GM18511 (cell line): ENCODE measurements around the gene TOM1.
"Not testable (repeated sequence)": the region's sequence is repeated elsewhere in the genome, so short reads cannot be mapped to it uniquely, and the experiment has no call there.

Experiments used
- ATAC-seq: cut with Tn5 transposase; IDR thresholded peaks from one replicate; pipeline ENCODE4 v1.9.1; 2021; ENCODE audit warnings: mild to moderate bottlenecking, moderate library complexity; ENCODE audit not compliant: unreplicated experiment

Gene TOM1

DNA sequence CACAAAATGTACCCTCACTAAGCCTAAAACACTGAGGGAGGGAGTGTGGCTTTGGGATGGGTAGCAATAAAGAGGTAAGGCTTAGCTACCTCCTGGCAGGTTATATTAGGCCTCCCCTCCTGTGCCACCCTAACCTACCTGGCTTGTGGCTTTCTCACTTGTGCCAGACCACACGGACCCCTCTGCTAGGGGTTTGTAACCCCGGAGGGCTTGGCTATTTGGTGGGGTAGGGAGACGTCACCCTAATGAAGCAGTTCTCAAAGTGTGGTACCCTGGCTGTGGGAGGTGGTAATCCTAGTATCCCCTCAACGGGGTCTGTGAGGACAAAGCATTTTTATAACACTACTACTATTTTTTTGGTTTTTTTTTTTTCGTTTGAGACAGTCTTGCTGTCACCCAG is 91.2 kb downstream of the TOM1 start:
- no peak for ATAC-seq

DNA sequence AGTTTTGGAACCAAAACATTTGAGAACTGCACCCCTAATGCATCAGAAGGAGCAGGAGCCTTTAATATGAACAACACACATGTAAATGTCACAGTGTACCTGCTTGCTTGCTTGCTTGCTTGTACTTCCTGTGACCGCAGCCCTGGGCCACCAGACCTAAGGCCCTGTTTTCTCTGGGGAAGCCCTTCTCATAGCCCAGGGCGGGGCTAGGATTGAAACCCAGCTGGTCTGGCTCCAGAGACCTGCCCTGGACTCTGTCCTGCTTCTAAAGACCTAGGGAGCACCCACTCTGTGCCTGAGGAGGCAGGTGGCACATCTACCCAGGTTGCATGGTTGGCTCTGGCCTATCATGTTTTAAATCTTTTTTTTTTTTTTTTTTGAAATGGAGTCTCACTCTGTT is 92.7 kb downstream of the TOM1 start:
- no peak for ATAC-seq

DNA sequence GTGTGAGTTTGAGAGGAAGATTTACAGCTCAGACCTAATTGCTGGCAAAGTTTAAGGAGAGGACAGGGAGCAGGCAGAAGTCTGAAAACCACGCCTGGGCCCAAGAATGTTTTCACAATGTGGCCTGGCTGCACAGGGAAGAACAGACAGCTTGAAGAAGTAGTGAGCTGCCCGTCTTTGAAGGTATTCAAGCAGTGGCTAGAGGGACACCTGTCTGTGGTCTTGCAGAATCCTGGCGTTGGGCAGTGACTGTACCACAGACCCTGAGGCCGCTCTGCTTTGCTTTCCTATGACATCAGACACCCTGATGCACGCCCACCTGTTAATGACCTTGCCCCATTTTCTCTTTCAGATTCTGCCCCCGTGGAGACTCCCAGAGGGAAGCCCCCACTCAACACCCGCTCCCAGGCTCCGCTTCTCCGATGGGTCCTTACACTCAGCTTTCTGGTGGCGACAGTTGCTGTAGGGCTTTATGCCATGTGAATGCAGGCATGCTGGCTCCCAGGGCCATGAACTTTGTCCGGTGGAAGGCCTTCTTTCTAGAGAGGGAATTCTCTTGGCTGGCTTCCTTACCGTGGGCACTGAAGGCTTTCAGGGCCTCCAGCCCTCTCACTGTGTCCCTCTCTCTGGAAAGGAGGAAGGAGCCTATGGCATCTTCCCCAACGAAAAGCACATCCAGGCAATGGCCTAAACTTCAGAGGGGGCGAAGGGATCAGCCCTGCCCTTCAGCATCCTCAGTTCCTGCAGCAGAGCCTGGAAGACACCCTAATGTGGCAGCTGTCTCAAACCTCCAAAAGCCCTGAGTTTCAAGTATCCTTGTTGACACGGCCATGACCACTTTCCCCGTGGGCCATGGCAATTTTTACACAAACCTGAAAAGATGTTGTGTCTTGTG is 93.7 kb downstream of the TOM1 start:
- no peak for ATAC-seq

DNA sequence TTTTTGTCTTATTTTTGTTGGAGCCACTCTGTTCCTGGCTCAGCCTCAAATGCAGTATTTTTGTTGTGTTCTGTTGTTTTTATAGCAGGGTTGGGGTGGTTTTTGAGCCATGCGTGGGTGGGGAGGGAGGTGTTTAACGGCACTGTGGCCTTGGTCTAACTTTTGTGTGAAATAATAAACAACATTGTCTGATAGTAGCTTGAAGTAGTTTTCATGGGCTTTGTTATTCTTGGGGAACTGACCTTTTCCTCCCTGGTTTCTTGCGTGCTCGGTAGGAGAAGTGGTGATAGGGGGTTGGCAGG is 94.3 kb downstream of the TOM1 start:
- ATAC-seq = no peak

DNA sequence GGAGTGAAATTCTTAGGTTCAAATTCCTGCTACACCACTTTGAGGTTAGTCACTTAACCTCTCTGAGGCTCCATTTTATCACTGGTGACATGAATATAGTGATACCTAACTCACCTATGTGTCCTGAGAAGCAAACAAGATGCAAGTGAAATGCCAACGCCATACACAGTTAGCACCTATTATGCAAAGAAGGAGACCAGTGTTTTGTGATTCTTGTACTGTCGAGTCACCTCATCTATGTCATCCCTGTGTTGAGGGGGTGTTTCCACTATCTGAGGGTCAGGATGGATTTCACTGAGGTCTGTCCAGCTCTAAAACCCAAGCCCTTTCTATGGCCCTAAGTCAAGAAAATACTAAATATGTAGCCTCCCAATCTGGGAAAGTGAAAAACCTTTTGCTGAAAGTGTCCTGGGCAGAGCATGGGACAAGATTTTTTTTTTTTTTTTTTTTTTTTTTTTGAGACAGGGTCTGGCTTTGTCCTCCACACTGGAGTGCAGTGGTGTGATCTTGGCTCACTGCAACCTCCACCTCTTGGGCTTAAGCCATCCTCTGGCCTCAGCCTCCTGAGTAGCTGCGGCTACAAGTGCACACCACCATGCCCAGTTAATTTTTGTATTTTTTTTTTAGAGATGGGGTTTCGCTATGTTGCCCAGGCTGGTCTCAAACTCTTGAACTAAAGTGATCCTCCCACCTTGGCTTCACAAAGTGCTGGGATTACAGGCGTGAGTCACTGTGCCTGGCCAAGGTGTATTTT is 95.3 kb downstream of the TOM1 start:
- ATAC-seq = no peak

DNA sequence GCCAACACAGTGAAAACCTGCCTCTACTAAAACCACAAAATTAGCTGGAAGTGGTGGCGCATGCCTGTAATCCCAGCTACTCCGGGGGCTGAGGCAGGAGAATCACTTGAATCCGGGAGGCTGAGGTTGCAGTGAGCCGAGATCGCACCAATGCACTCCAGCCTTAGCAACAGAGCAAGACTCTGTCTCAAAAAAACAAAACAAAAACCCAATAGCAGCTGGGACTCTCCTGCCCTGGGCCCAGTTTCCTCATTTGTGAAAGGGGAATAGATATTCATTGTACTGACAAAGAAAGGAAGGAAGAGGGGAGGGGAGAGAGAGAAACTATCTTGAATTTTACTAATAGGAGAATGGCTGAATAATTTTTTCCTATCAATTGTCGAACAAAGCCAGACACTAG is 96.9 kb downstream of the TOM1 start:
- ATAC-seq = not testable (repeated sequence)

DNA sequence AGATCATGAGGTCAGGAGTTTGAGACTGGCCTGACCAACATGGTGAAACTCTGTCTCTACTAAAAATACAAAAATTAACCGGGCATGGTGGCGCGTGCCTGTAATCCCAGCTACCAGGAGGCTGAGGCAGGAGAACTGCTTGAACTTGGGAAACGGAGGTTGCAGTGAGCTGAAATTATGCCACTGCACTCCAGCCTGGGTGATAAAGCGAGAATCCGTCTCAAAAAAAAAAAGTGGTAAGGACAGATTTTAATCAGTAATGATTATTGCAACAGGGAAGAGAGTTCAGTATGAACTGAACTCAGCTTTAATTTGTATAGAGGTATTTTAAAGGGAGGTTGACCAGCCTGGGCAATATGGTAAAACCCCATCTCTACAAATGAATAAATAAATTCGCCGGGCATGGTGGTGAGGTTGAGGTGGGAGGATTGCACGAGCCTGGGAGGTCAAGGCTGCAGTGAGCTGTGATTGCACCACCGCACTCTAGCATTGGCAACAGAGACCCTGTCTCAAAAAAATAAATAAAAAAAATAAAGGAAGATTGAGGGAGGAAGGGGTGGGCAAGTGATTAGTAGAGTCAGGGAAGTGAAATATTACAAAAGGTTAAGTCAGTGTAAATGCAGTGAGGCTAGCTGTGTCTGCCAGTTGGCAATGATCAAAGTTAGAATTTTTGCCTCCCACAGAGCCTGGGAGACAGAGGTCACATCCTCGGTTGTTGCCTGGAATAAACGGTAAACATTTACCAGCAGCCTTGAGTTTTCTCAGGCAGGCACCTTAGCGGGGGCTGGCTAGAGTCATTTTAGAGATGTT is 97.6 kb downstream of the TOM1 start:
- ATAC-seq = no peak
